Uterus (tissue), 2 donors: ENCODE data around the gene CDC27.
"Not testable (repeated sequence)": the region's sequence is repeated elsewhere in the genome, so short reads cannot be mapped to it uniquely, and the experiment has no call there.

Experiments
- POLR2A ChIP-seq, 2 donors: fragments of 450-650 bp; IDR thresholded peaks; one replicate each; pipeline ENCODE4 v1.6.1; 2016; ENCODE audit warnings: antibody characterized with exemption in 2 of 2, mild to moderate bottlenecking in 1 of 2, moderate library complexity in 1 of 2
- TF ChIP-seq, protein P1 (sequence below), 4 experiments: fragments of 200-600 bp in 2 of 4; fragments of 450-650 bp in 2 of 4; sonication (generic) in 2 of 4; IDR thresholded peaks; one replicate each; pipeline ENCODE4 v1.5.1; 2016 to 2019; ENCODE audit warnings: antibody characterized with exemption in 4 of 4, mild to moderate bottlenecking in 2 of 4, moderate library complexity in 1 of 4

DNA sequence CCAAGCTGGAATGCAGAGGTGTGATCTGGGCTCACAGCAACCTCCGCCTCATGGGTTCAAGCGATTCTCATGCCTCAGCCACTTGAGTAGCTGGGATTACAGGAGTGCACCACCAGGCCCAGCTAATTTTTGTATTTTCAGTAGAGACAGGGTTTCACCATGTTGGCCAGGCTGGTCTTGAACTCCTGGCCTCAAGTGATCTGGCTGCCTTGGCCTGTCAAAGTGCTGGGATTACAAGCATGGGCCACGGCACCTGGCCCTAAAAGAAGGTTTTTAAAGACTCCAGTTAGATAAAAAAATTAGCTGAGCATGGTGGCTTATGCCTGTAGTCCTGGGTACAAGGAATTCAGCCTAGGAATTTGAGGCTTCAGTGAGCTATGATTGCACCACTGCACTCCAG lies 62.3 kb downstream of the CDC27 start:
- TF ChIP-seq, protein P1, sequence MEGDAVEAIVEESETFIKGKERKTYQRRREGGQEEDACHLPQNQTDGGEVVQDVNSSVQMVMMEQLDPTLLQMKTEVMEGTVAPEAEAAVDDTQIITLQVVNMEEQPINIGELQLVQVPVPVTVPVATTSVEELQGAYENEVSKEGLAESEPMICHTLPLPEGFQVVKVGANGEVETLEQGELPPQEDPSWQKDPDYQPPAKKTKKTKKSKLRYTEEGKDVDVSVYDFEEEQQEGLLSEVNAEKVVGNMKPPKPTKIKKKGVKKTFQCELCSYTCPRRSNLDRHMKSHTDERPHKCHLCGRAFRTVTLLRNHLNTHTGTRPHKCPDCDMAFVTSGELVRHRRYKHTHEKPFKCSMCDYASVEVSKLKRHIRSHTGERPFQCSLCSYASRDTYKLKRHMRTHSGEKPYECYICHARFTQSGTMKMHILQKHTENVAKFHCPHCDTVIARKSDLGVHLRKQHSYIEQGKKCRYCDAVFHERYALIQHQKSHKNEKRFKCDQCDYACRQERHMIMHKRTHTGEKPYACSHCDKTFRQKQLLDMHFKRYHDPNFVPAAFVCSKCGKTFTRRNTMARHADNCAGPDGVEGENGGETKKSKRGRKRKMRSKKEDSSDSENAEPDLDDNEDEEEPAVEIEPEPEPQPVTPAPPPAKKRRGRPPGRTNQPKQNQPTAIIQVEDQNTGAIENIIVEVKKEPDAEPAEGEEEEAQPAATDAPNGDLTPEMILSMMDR (IDR thresholded peaks at IDR 0.05) = not testable (repeated sequence)
- not testable (repeated sequence) for TF ChIP-seq POLR2A (IDR thresholded peaks at IDR 0.05)
